A673 (cell line): ENCODE measurements around the gene DHRSX. TPM values are rescaled to one million over a fixed set of nuclear protein-coding genes. Genes with fewer than 3 reads are reported as not detected.
A peak's percentile ranks its signal among the peaks of the same experiment; 100 is the strongest.

Experiments
- BruUV-seq: library from RNA; stranded (reverse); fragments of 400-500 nt; replicated peaks from 2 replicates; lab custom pipeline; 2021; lab: Mats Ljungman, UMichigan
- CTCF ChIA-PET: fragments of 300-600 bp; sonication (Branson Sonifier 250); formaldehyde crosslinking; loops from one replicate; lab custom pipeline; 2022; ENCODE audit warnings: antibody characterized with exemption; lab: Charles Lee
- POLR2A ChIA-PET: fragments of 300-600 bp; sonication (Branson Sonifier 250); formaldehyde crosslinking; loops from one replicate; lab custom pipeline; 2022; ENCODE audit warnings: antibody characterized with exemption; ENCODE audit not compliant: low non-redundant PET; lab: Charles Lee
- DNase-seq: peaks from one replicate; pipeline ENCODE4 v3.0.0-alpha.2; 2015; ENCODE audit warnings: low spot score
- H3K27ac ChIP-seq: fragments of 200-600 bp; sonication (generic); 2 replicates; pipeline ENCODE4 v1.5.1; 2016; ENCODE audit warnings: mixed run types, low read depth, mild to moderate bottlenecking, mixed read lengths, antibody characterized with exemption, low read length; ENCODE audit not compliant: poor library complexity, severe bottlenecking
- H3K27me3 ChIP-seq: fragments of 200-600 bp; sonication (generic); replicated peaks from 2 replicates; pipeline ENCODE4 v1.6.1; 2017; ENCODE audit warnings: mixed run types, low read depth, mild to moderate bottlenecking, mixed read lengths, antibody characterized with exemption, low read length; ENCODE audit not compliant: insufficient read depth, poor library complexity
- H3K36me3 ChIP-seq: fragments of 200-600 bp; sonication (generic); 2 replicates; pipeline ENCODE4 v1.6.1; 2016; ENCODE audit warnings: mixed run types, mild to moderate bottlenecking, mixed read lengths, antibody characterized with exemption, low read length; ENCODE audit not compliant: insufficient read depth, poor library complexity, severe bottlenecking
- H3K4me1 ChIP-seq: fragments of 200-600 bp; sonication (generic); 2 replicates; pipeline ENCODE4 v1.6.1; 2017; ENCODE audit warnings: mixed run types, mild to moderate bottlenecking, mixed read lengths, antibody characterized with exemption, low read length; ENCODE audit not compliant: insufficient read depth, poor library complexity, severe bottlenecking
- H3K4me3 ChIP-seq: fragments of 200-600 bp; sonication (generic); 2 replicates; pipeline ENCODE4 v1.5.1; 2016; ENCODE audit warnings: low read depth, mixed run types, mild to moderate bottlenecking, mixed read lengths, low read length; ENCODE audit not compliant: poor library complexity, severe bottlenecking
- H3K9me3 ChIP-seq: fragments of 200-600 bp; sonication (generic); 2 replicates; pipeline ENCODE4 v1.6.1; 2016; ENCODE audit warnings: mixed run types, low read depth, mild to moderate bottlenecking, mixed read lengths, antibody characterized with exemption, low read length; ENCODE audit not compliant: poor library complexity, severe bottlenecking
- EZH2 ChIP-seq: fragments of 200-600 bp; sonication (generic); IDR thresholded peaks from 2 replicates; pipeline ENCODE4 v1.6.1; 2017; ENCODE audit warnings: borderline replicate concordance, low read depth, mild to moderate bottlenecking, mixed read lengths, antibody characterized with exemption, low read length; ENCODE audit not compliant: poor library complexity, severe bottlenecking
- intact Hi-C: fragments of 100-400 bp; cut with micrococcal nuclease; formaldehyde crosslinking; loops from one replicate; pipeline ENCODE4 v1.10.0; 2022; ENCODE audit not compliant: unreplicated experiment
- total RNA-seq: library from RNA; stranded (reverse); gene quantifications from 2 replicates; pipeline ENCODE4 v1.2.3, GENCODE V29; 2021
- TF ChIP-seq, protein P1 (sequence below): fragments of 300-800, 200-600 bp; sonication (generic); conservative IDR thresholded peaks from 2 replicates; pipeline ENCODE4 v1.5.1; 2017; ENCODE audit warnings: low read depth, mild to moderate bottlenecking, antibody characterized with exemption, low read length, moderate library complexity, mixed read lengths

The DHRSX gene
- total RNA-seq, 1 experiment from 2014 or later: 30.2 TPM

DNA sequence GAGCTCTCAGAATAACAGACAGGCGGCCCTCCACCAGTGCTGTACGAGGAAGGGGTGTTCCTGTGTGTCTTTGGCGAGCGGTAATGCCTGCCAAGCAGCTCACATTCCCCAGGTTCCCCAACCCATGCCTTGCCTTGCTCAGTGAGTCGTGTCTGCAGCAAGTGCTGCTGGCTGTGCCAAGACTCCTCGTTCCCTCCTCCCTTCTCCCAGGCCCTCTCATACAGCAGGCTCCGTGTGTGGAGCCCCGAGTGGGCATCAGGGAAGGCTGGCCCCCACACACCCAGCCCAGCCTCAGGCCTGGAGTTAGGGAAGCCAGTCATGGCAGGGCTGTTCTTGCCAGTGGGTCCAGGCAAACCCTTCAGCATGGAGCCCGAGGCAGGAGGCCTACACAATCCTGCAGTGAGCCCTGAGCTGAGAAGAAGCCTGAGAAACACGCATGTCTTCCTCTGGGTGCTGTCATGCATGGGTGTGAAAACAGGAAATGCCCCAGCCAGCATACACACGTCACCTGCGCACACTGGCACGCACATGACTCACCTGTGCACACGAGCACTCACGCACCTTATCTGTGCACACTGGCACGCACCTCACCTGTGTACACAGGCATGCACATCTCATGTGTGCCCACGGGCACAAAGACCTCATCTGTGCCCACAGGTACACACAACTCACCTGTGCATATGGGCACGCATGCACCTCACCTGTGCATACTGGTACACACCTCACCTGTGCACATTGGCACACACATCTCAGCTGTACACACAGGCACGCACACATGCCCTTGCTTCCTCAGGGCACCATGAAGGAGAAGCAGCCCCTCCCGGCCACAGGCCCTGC, 238.7 kb downstream of the DHRSX start:
- DNase-seq: no peak
- Histone ChIP-seq H3K27me3 (no peaks in the 10 kb centered on the region), H3K27ac (no peak overlapping the region), H3K9me3 (no peaks in the 10 kb centered on the region), H3K36me3 (no peaks in the 10 kb centered on the region), H3K4me1 (no peaks in the 10 kb centered on the region), H3K4me3 (no peak overlapping the region)
- ChIA-PET POLR2A (no interaction called here), CTCF (no interaction called here)
- BruUV-seq: no TSS peak
- intact Hi-C loops: no loop called here
- no peak for TF ChIP-seq EZH2
- TF ChIP-seq, protein P1, sequence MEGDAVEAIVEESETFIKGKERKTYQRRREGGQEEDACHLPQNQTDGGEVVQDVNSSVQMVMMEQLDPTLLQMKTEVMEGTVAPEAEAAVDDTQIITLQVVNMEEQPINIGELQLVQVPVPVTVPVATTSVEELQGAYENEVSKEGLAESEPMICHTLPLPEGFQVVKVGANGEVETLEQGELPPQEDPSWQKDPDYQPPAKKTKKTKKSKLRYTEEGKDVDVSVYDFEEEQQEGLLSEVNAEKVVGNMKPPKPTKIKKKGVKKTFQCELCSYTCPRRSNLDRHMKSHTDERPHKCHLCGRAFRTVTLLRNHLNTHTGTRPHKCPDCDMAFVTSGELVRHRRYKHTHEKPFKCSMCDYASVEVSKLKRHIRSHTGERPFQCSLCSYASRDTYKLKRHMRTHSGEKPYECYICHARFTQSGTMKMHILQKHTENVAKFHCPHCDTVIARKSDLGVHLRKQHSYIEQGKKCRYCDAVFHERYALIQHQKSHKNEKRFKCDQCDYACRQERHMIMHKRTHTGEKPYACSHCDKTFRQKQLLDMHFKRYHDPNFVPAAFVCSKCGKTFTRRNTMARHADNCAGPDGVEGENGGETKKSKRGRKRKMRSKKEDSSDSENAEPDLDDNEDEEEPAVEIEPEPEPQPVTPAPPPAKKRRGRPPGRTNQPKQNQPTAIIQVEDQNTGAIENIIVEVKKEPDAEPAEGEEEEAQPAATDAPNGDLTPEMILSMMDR: no peak

DNA sequence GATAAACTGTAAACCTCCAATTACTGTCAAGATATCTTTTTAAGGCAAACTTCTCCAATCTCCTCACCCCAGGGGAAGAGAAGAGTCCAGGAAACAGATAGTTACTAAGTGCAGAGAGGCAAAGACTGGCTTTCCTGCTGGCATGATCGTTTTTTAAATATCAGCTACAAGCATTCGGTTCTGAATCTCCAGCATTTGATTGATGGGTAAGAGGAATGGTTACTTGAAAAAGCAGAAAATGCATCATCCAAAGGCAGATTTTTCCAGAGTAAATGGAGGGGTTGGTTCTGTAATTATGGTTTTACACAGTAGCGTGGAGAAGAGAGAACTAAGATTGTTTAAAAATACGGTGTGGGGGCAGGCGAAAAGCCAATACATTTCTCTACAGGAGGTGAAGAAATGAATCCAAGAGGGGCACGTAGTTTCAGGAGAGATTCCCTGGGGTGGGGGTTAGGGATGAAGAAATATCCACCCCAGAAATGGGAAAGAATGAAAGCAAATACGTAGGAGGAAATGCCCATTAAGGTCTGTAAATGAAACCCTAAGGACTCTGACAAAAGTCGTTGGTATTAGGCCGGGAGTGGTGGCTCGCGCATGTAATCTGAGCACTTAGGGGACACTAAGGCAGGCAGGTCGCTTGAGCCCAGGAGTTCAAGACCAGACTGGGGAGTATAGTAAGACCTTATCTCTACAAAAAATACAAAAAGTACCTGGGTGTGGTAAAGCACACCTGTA, 248.3 kb downstream of the DHRSX start:
- H3K4me3 ChIP-seq: peak overlapping the region; percentile 41
- TSS peak; percentile 44 for BruUV-seq
- H3K4me1 ChIP-seq: peaks cover 7% of the 10 kb centered on the region
- intact Hi-C loops: no loop called here
- H3K36me3 ChIP-seq: no peaks in the 10 kb centered on the region
- H3K9me3 ChIP-seq: no peaks in the 10 kb centered on the region
- CTCF ChIA-PET: no interaction called here
- POLR2A ChIA-PET: no interaction called here
- no peaks in the 10 kb centered on the region for H3K27me3 ChIP-seq
- peak overlapping the region; percentile 89 for H3K27ac ChIP-seq
- DNase-seq: peak; percentile 66
- TF ChIP-seq, protein P1: no peak
- no peak for TF ChIP-seq EZH2

DNA sequence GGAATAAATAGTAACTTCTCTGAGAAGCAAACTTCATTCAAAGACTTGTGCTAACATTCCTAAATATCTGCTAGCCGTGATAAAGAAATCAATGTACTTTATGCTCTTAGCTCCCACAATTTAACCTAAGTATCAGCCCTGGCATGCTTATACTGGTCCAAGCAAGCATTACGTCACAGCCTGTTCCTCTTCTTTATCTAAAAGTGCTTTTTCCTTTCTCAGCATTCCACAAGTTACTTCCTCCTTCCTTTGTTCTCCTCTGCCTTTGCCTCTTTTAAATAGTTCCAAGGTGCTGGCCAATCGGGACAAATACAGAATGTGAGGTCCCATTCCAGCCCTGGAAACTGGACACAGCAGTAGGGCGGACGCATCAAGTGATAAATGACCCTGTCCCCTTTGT, 249.6 kb downstream of the DHRSX start:
- BruUV-seq: no TSS peak
- POLR2A ChIA-PET: no interaction called here
- TF ChIP-seq, protein P1: no peak
- TF ChIP-seq EZH2: no peak

More for the DNA sequence above, 249.6 kb downstream of the DHRSX start:
- CTCF ChIA-PET: no interaction called here
- DNase-seq: no peak
- Histone ChIP-seq H3K36me3 (no peaks in the 10 kb centered on the region), H3K4me1 (peaks cover 7% of the 10 kb centered on the region), H3K9me3 (no peaks in the 10 kb centered on the region), H3K27ac (no peak overlapping the region), H3K4me3 (no peak overlapping the region), H3K27me3 (no peaks in the 10 kb centered on the region)
- intact Hi-C loops: no loop called here
